ENCODE measurements around the gene DOCK2.
"Not testable (repeated sequence)": the region's sequence is repeated elsewhere in the genome, so short reads cannot be mapped to it uniquely, and the experiment has no call there.

Gene DOCK2

GRCh38 chr5:170092455-170093101, 455.5 kb downstream of the DOCK2 start:
- TF ChIP-seq ZFX (IDR thresholded peaks at IDR 0.05; ENCODE audit: borderline replicate concordance) (no peak), CTCF (IDR thresholded peaks at IDR 0.05) (no peak)
- H3K27ac ChIP-seq = no peak overlapping the region

DNA sequence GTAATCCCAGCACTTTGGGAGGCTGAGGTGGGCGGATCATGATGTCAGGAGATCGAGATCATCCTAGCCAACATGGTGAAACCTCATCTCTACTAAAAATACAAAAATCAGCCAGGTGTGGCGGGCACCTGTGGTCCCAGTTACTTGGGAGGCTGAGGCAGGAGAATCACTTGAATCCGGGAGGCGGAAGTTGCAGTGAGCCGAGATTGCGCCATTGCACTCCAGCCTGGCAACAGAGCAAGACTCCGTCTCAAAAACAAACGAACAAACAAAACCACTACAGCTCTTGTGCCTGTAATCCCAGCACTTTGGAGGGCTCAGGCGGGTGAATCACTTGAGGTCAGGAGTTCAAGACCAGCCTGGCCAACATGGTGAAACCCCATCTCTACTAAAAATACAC, 457.3 kb downstream of the DOCK2 start:
- not testable (repeated sequence) for H3K27ac ChIP-seq

- TF ChIP-seq ZFX (IDR thresholded peaks at IDR 0.05; ENCODE audit: borderline replicate concordance) (no peak), CTCF (IDR thresholded peaks at IDR 0.05) (no peak)
- no peak overlapping the region for H3K27ac ChIP-seq
Measured at GRCh38 chr5:170095646-170096045, 458.6 kb downstream of the DOCK2 start.

DNA sequence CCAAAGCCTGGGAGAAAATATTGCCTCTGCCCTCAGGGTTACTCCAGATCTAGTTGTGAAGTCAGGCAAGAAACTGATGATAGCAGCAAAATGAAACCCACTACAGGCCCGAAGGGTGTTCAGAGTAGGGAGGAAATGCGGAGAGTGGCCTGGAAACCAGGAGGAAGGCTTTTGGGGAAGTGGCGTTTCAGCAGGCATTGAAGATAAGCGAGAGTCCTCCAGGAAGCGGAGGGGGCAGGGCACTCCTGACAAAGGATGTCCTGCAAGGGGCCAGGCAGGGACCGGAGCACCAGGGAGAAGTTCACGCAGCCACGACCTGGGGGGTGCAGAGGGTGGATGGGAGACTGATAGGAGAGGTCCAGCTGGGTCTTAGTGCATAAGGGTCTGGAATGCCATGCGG, 460.9 kb downstream of the DOCK2 start:
- TF ChIP-seq ZFX (IDR thresholded peaks at IDR 0.05; ENCODE audit: borderline replicate concordance) = no peak
- TF ChIP-seq CTCF (IDR thresholded peaks at IDR 0.05) = no peak
- H3K27ac ChIP-seq = no peak overlapping the region

GRCh38 chr5:170100066-170100943, 463.2 kb downstream of the DOCK2 start:
- no peak overlapping the region for H3K27ac ChIP-seq
- TF ChIP-seq CTCF (IDR thresholded peaks at IDR 0.05) = peak; percentile 67
- TF ChIP-seq ZFX (IDR thresholded peaks at IDR 0.05; ENCODE audit: borderline replicate concordance) = no peak

- no peak overlapping the region for H3K27ac ChIP-seq
- TF ChIP-seq ZFX (IDR thresholded peaks at IDR 0.05; ENCODE audit: borderline replicate concordance) = no peak
- TF ChIP-seq CTCF (IDR thresholded peaks at IDR 0.05) = no peak
Measured at GRCh38 chr5:170103447-170103846, 466.4 kb downstream of the DOCK2 start.

DNA sequence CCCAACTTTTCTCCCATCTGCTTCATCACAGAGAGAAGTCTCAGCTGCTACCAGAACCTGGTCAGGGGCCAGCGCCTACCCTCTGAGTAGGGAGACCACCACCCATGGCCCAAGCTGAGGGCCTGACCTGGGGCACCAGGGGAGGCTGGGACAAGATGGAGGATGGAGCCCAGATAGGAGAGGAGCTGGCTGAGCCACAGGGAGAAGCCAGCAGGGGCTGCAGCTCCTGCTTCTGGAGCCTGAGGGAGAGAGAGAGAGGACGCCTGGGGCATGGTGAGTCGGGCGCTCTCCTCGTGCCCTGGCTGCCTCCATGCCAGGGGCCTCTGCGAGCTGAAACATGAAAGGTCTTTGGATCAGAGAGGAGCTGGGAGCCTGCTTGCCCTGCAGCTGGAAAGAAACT, 467.2 kb downstream of the DOCK2 start:
- no peak overlapping the region for H3K27ac ChIP-seq
- no peak for TF ChIP-seq ZFX (IDR thresholded peaks at IDR 0.05; ENCODE audit: borderline replicate concordance)

DNA sequence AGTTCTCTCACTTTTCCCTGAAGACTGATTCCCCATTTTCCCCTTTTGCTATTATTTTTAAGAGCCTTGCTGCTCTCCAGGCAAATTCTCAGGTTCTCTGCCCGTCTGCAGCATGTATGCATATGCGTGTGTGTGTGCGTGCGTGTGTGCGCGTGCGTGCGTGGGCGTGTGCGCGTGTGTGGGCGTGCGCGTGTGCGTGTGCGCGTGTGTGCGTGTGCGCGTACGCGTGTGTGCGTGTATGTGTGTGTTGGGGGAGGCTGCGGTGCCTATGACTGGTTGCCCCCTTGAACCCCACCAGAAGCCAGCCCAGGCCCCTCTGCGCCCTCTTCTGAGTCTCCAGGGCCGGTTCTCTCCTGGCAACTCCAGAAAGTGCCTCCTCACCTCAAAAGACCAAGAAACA, 467.6 kb downstream of the DOCK2 start:
- no peak for TF ChIP-seq CTCF (IDR thresholded peaks at IDR 0.05)
- no peak for TF ChIP-seq ZFX (IDR thresholded peaks at IDR 0.05; ENCODE audit: borderline replicate concordance)
- no peak overlapping the region for H3K27ac ChIP-seq
